Natural killer cell (primary cell): ENCODE measurements around the gene DYDC2. TPM values are rescaled to one million over a fixed set of nuclear protein-coding genes. Genes with fewer than 3 reads are reported as not detected.

Experiments
- ATAC-seq, 3 donors: fragments of 150-1000 bp in 2 of 3; fragments of 200-7000 bp in 1 of 3; cut with Tn5 transposase; 1 replicate in 1 of 3; 2 replicates in 2 of 3; pipeline ENCODE4 v1.10.0; 2021; ENCODE audit warnings: mild to moderate bottlenecking in 2 of 3, moderate library complexity in 2 of 3
- DNase-seq, 2 donors: peaks; one replicate each; pipeline versions ENCODE4 v3.0.0 to v3.0.0-alpha.2; 2013 to 2021; ENCODE audit warnings: mixed read lengths in 1 of 2
- H3K27ac ChIP-seq: one replicate; pipeline ENCODE4 v1.5.1; 2013; ENCODE audit warnings: mild to moderate bottlenecking, low read length
- H3K27me3 ChIP-seq: one replicate; pipeline ENCODE4 v1.6.1; 2013; ENCODE audit warnings: low read length; ENCODE audit not compliant: control insufficient read depth, insufficient read depth
- H3K36me3 ChIP-seq: one replicate; pipeline ENCODE4 v1.6.1; 2013; ENCODE audit warnings: low read length; ENCODE audit not compliant: control insufficient read depth, insufficient read depth
- H3K4me1 ChIP-seq: one replicate; pipeline ENCODE4 v1.6.1; 2013; ENCODE audit warnings: low read length; ENCODE audit not compliant: control insufficient read depth, insufficient read depth
- H3K4me3 ChIP-seq: one replicate; pipeline ENCODE4 v1.5.1; 2013; ENCODE audit warnings: low read length
- H3K9me3 ChIP-seq: one replicate; pipeline ENCODE4 v1.6.1; 2013; ENCODE audit warnings: low read length; ENCODE audit not compliant: control insufficient read depth, insufficient read depth
- H3K27ac Mint-ChIP-seq, 2 donors: one replicate each; pipeline ENCODE4 v1.8.0; 2022; ENCODE audit warnings: mild to moderate bottlenecking in 2 of 2, mixed read lengths in 2 of 2, moderate library complexity in 1 of 2
- H3K27me3 Mint-ChIP-seq, 2 donors: one replicate each; pipeline ENCODE4 v1.8.0; 2022; ENCODE audit warnings: low read depth in 2 of 2, mixed read lengths in 2 of 2
- H3K36me3 Mint-ChIP-seq: one replicate; pipeline ENCODE4 v1.8.0; 2022; ENCODE audit warnings: mixed read lengths
- H3K4me1 Mint-ChIP-seq, 2 donors: one replicate each; pipeline ENCODE4 v1.8.0; 2022; ENCODE audit warnings: mixed read lengths in 2 of 2
- H3K4me3 Mint-ChIP-seq: one replicate; pipeline ENCODE4 v1.8.0; 2022; ENCODE audit warnings: mild to moderate bottlenecking, moderate library complexity, mixed read lengths
- H3K9me3 Mint-ChIP-seq, 2 donors: one replicate each; pipeline ENCODE4 v1.8.0; 2022; ENCODE audit warnings: mixed read lengths in 2 of 2
- WGBS: methylation state at CpG from one replicate; pipeline ENCODE4 v1.1.7; 2013; ENCODE audit warnings: missing lambda C conversion rate; ENCODE audit not compliant: insufficient coverage; 5-methylcytosine and 5-hydroxymethylcytosine counted together
- intact Hi-C: fragments of 100-400 bp; cut with micrococcal nuclease; formaldehyde crosslinking; loops from one replicate; pipeline ENCODE4 v1.14.2; 2022
- total RNA-seq, 4 donors: library from RNA; stranded (reverse); fragments of 120-200 nt in 1 of 4; gene quantifications; one replicate each; pipeline versions ENCODE4 v1.2.3 to v1.2.4, GENCODE V29; 2013 to 2022
- TF ChIP-seq, protein P1 (sequence below): fragments of 200-600 bp; IDR thresholded peaks from one replicate; pipeline ENCODE4 v1.8.0; 2022; ENCODE audit warnings: antibody characterized with exemption

DYDC2 gene
- total RNA-seq, 3 donors from 2014 or later (not counting 1 experiment from before 2014, with no cell fraction given): not detected

DNA sequence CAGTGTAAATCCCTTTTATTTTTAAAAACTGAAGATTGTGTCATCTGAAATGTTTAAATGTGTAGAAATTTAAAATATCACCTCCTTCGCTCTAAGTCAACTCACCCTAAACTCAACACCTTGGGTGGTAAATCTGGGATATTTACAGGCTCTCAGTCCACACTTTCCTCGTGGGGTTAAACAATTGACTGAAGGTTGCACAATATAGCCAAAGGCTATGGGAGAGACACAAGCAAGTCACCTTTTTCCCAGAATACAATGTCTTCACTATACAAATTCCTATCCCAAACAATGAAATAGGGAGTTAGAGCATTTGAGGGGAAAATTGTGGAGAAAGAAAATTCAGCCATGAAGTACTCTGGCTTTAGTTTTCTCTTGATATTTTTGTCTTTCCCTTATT lies 34.4 kb upstream of the DYDC2 start:
- Histone ChIP-seq H3K9me3 (no peaks in the 10 kb centered on the region), H3K4me3 (no peak overlapping the region), H3K27me3 (no peaks in the 10 kb centered on the region), H3K27ac (no peak overlapping the region), H3K4me1 (no peaks in the 10 kb centered on the region), H3K36me3 (no peaks in the 10 kb centered on the region)
- WGBS: 80% methylated on average over 1 of the region's 2 CpGs
- peaks cover 0 to 6% of the 10 kb centered on the region in 2 donors for H3K27me3 Mint-ChIP-seq
- ATAC-seq (no peak), DNase-seq (no peak)
- H3K36me3 Mint-ChIP-seq: no peaks in the 10 kb centered on the region
- H3K27ac Mint-ChIP-seq: no peak overlapping the region
- H3K4me1 Mint-ChIP-seq: no peaks in the 10 kb centered on the region
- H3K4me3 Mint-ChIP-seq: no peak overlapping the region
- H3K9me3 Mint-ChIP-seq: no peaks in the 10 kb centered on the region
- TF ChIP-seq, protein P1, sequence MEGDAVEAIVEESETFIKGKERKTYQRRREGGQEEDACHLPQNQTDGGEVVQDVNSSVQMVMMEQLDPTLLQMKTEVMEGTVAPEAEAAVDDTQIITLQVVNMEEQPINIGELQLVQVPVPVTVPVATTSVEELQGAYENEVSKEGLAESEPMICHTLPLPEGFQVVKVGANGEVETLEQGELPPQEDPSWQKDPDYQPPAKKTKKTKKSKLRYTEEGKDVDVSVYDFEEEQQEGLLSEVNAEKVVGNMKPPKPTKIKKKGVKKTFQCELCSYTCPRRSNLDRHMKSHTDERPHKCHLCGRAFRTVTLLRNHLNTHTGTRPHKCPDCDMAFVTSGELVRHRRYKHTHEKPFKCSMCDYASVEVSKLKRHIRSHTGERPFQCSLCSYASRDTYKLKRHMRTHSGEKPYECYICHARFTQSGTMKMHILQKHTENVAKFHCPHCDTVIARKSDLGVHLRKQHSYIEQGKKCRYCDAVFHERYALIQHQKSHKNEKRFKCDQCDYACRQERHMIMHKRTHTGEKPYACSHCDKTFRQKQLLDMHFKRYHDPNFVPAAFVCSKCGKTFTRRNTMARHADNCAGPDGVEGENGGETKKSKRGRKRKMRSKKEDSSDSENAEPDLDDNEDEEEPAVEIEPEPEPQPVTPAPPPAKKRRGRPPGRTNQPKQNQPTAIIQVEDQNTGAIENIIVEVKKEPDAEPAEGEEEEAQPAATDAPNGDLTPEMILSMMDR: no peak
- intact Hi-C loops: no loop called here

DNA sequence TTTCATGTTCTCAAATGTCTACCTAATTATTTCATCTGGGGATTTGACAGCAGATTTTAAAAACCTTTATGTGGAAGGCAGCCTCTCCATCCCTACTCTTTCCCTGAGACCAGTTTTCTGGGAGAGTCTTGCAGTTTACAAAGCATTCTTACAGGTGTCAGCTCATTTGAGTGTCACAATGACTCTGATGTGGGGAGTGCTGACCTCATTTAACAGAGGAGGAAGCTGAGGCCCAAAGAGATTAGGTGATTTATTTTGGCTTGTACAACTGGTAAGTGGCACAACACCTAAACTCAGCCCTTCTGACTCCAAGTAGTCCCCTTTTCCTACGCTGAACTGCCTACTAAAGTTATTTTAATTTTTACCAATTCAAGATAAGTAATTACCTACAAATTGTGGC lies 33.9 kb upstream of the DYDC2 start:
- DNase-seq (no peak), ATAC-seq (no peak)
- intact Hi-C loops: no loop called here
- no peak overlapping the region for H3K4me3 ChIP-seq
- TF ChIP-seq, protein P1: no peak
- no peak overlapping the region for H3K27ac ChIP-seq
- H3K4me1 ChIP-seq: no peaks in the 10 kb centered on the region
- Mint-ChIP-seq H3K4me3 (no peak overlapping the region), H3K27me3 (peaks cover 0 to 6% of the 10 kb centered on the region in 2 donors), H3K9me3 (no peaks in the 10 kb centered on the region), H3K36me3 (no peaks in the 10 kb centered on the region), H3K4me1 (no peaks in the 10 kb centered on the region), H3K27ac (no peak overlapping the region)
- no peaks in the 10 kb centered on the region for H3K27me3 ChIP-seq
- 44% methylated on average over 1 of the region's 1 CpG for WGBS
- H3K9me3 ChIP-seq: no peaks in the 10 kb centered on the region
- H3K36me3 ChIP-seq: no peaks in the 10 kb centered on the region

- H3K4me3 Mint-ChIP-seq: no peak overlapping the region
Observed at GRCh38 chr10:80323311-80323710, 33.3 kb upstream of the DYDC2 start.

GRCh38 chr10:80324086-80324485 lies 32.5 kb upstream of the DYDC2 start:
- no peak overlapping the region for H3K4me3 Mint-ChIP-seq
- intact Hi-C loops: no loop called here
- H3K9me3 Mint-ChIP-seq: no peaks in the 10 kb centered on the region
- Histone ChIP-seq H3K36me3 (no peaks in the 10 kb centered on the region), H3K4me3 (no peak overlapping the region), H3K27me3 (no peaks in the 10 kb centered on the region), H3K27ac (no peak overlapping the region), H3K9me3 (no peaks in the 10 kb centered on the region), H3K4me1 (no peaks in the 10 kb centered on the region)
- H3K27ac Mint-ChIP-seq: no peak overlapping the region
- DNase-seq (no peak), ATAC-seq (no peak)
- TF ChIP-seq, protein P1: no peak
- H3K27me3 Mint-ChIP-seq: peaks cover 0 to 6% of the 10 kb centered on the region in 2 donors
- no peaks in the 10 kb centered on the region for H3K36me3 Mint-ChIP-seq
- WGBS: 56% methylated on average over 1 of the region's 1 CpG
- H3K4me1 Mint-ChIP-seq: no peaks in the 10 kb centered on the region

More at GRCh38 chr10:80323311-80323710, 33.3 kb upstream of the DYDC2 start:
- WGBS: 81% methylated on average over 3 of the region's 3 CpGs
- no peaks in the 10 kb centered on the region for H3K36me3 Mint-ChIP-seq
- no peaks in the 10 kb centered on the region for H3K27me3 ChIP-seq
- no peaks in the 10 kb centered on the region for H3K4me1 ChIP-seq
- H3K9me3 ChIP-seq: no peaks in the 10 kb centered on the region
- no peak for DNase-seq
- no peak for ATAC-seq
- H3K4me3 ChIP-seq: no peak overlapping the region
- H3K36me3 ChIP-seq: no peaks in the 10 kb centered on the region
- no peaks in the 10 kb centered on the region for H3K4me1 Mint-ChIP-seq
- intact Hi-C loops: no loop called here
- H3K9me3 Mint-ChIP-seq: no peaks in the 10 kb centered on the region
- peaks cover 0 to 6% of the 10 kb centered on the region in 2 donors for H3K27me3 Mint-ChIP-seq
- no peak overlapping the region for H3K27ac ChIP-seq
- TF ChIP-seq, protein P1: no peak
- no peak overlapping the region for H3K27ac Mint-ChIP-seq
